Activated T-helper 17 cell treated with anti-CD3 and anti-CD28 coated beads, Interleukin-2, amount 50 U/mL, for 72 hours (primary cell): ENCODE results near the gene PRSS50. TPM values are rescaled to one million over a fixed set of nuclear protein-coding genes. Genes with fewer than 3 reads are reported as not detected.
A peak's percentile ranks its signal among the peaks of the same experiment; 100 is the strongest.

Source experiments
- ATAC-seq: fragments of 150-1000 bp; cut with Tn5 transposase; replicated peaks from 2 replicates; pipeline ENCODE4 v1.10.0; 2021; ENCODE audit warnings: mild to moderate bottlenecking, moderate library complexity
- H3K27ac Mint-ChIP-seq: one replicate; pipeline ENCODE4 v1.8.0; 2022; ENCODE audit warnings: mixed read lengths
- H3K27me3 Mint-ChIP-seq: one replicate; pipeline ENCODE4 v1.8.0; 2022; ENCODE audit warnings: mixed read lengths
- H3K36me3 Mint-ChIP-seq: one replicate; pipeline ENCODE4 v1.8.0; 2022; ENCODE audit warnings: low read depth, mild to moderate bottlenecking, mixed read lengths
- H3K4me1 Mint-ChIP-seq: one replicate; pipeline ENCODE4 v1.8.0; 2022; ENCODE audit warnings: mixed read lengths
- H3K4me3 Mint-ChIP-seq: one replicate; pipeline ENCODE4 v1.8.0; 2022; ENCODE audit warnings: mild to moderate bottlenecking, mixed read lengths
- H3K9me3 Mint-ChIP-seq: one replicate; pipeline ENCODE4 v1.8.0; 2022; ENCODE audit warnings: mixed read lengths
- total RNA-seq, 2 donors: library from RNA; stranded (reverse); gene quantifications; one replicate each; pipeline ENCODE4 v1.2.3, GENCODE V29; 2022

The PRSS50 gene
- total RNA-seq, 2 donors from 2014 or later, result 0.11 TPM; not detected in 1

- no peak for ATAC-seq
- H3K4me1 Mint-ChIP-seq, result peaks cover 7% of the 10 kb centered on the region
- no peak overlapping the region for H3K4me3 Mint-ChIP-seq
- H3K9me3 Mint-ChIP-seq, result no peaks in the 10 kb centered on the region
- H3K27ac Mint-ChIP-seq, result peak overlapping the region; percentile 55
- peaks cover 11% of the 10 kb centered on the region for H3K27me3 Mint-ChIP-seq
- no peaks in the 10 kb centered on the region for H3K36me3 Mint-ChIP-seq
Observed at GRCh38 chr3:46715507-46716175, 2.0 kb downstream of the PRSS50 start.

- no peak overlapping the region for H3K4me3 Mint-ChIP-seq
- H3K9me3 Mint-ChIP-seq, result no peaks in the 10 kb centered on the region
- H3K4me1 Mint-ChIP-seq, result peaks cover 7% of the 10 kb centered on the region
- no peak for ATAC-seq
- peak overlapping the region; percentile 46 for H3K27ac Mint-ChIP-seq
- H3K36me3 Mint-ChIP-seq, result no peaks in the 10 kb centered on the region
- peaks cover 11% of the 10 kb centered on the region for H3K27me3 Mint-ChIP-seq
Observed at GRCh38 chr3:46714728-46715506, 2.8 kb downstream of the PRSS50 start.

GRCh38 chr3:46713898-46714552 is 3.6 kb downstream of the PRSS50 start:
- peak overlapping the region; percentile 79 for H3K27ac Mint-ChIP-seq
- no peaks in the 10 kb centered on the region for H3K9me3 Mint-ChIP-seq
- peak; percentile 98 for ATAC-seq

GRCh38 chr3:46713050-46713897 is 4.4 kb downstream of the PRSS50 start:
- Mint-ChIP-seq H3K36me3 (no peaks in the 10 kb centered on the region), H3K27me3 (peaks cover 4% of the 10 kb centered on the region), H3K9me3 (no peaks in the 10 kb centered on the region), H3K27ac (peak overlapping the region; percentile 79), H3K4me3 (peak overlapping the region; percentile 50), H3K4me1 (peaks cover 7% of the 10 kb centered on the region)
- no peak for ATAC-seq

More at GRCh38 chr3:46713898-46714552, 3.6 kb downstream of the PRSS50 start:
- no peaks in the 10 kb centered on the region for H3K36me3 Mint-ChIP-seq
- H3K4me3 Mint-ChIP-seq, result peak overlapping the region; percentile 50
- H3K4me1 Mint-ChIP-seq, result peaks cover 7% of the 10 kb centered on the region
- peaks cover 6% of the 10 kb centered on the region for H3K27me3 Mint-ChIP-seq

DNA sequence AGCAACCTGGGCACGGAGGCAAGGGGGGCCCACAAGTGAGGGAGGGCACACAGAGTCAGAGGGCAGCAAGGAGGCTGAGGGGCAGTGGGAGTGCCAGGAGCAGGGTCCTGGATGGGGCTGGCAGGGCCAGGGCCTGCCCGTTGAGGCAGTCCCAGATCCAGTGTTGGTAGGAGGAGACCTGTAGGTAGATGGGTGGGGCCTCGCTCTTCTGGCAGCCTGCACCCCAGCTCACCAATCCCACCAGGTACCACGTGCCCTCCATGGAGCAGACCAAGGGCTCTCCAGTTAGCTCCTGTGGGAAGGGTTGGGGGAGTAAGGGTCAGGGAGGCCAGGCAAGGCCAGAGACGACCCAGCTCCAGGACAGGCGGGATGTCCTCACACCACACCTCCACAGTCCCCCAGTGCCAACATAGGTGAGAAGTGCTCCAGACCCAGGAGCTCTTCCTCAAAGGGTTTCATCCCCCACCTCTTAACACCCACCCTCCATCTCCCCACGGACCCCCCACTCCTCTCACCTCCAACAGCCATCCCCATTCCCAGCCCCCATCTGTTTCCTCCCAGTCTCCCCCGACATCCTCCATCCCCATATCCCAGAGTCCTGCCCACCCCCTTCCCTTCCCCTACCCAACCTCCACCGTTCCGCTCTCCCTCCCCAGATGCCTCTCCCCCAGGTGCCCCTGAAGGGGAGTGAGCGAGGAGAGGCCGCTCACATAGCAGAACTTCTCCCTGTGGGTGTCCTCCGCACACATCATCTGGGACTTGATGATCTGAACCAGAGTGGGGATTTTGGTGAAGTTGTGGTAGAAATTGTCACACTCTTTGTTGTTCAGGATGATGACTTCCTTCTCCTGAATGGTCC is 5.2 kb downstream of the PRSS50 start:
- H3K4me1 Mint-ChIP-seq, result peaks cover 7% of the 10 kb centered on the region
- no peak for ATAC-seq
- no peaks in the 10 kb centered on the region for H3K27me3 Mint-ChIP-seq
- no peak overlapping the region for H3K4me3 Mint-ChIP-seq
- no peaks in the 10 kb centered on the region for H3K36me3 Mint-ChIP-seq
- no peaks in the 10 kb centered on the region for H3K9me3 Mint-ChIP-seq
- H3K27ac Mint-ChIP-seq, result peak overlapping the region; percentile 79

DNA sequence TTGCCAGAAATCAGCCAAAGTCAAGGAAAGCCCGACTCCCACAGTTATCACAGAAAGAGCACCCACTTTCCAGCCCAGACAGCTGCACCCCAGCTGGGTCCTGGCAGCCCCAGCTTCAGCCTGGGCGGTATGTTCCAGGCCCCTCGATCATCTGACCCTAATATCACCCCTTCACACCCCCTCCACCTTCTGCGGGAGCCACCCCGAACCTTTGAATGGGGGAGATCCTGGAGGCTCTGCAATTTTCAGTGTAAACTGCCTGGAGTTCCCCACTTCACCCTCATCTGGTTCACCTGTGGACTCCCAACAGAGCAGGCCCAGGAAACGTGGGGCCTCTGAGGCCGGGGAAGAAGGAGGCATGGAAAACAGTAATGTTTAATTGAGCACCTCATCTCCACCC is 5.9 kb downstream of the PRSS50 start:
- Mint-ChIP-seq H3K9me3 (no peaks in the 10 kb centered on the region), H3K27me3 (no peaks in the 10 kb centered on the region), H3K4me3 (no peak overlapping the region), H3K4me1 (peaks cover 7% of the 10 kb centered on the region), H3K36me3 (no peaks in the 10 kb centered on the region), H3K27ac (peak overlapping the region; percentile 78)
- ATAC-seq, result no peak

- H3K9me3 Mint-ChIP-seq, result no peaks in the 10 kb centered on the region
- H3K4me1 Mint-ChIP-seq, result peaks cover 7% of the 10 kb centered on the region
- no peaks in the 10 kb centered on the region for H3K27me3 Mint-ChIP-seq
- H3K36me3 Mint-ChIP-seq, result no peaks in the 10 kb centered on the region
- H3K27ac Mint-ChIP-seq, result peak overlapping the region; percentile 78
- ATAC-seq, result no peak
- H3K4me3 Mint-ChIP-seq, result no peak overlapping the region
Observed at GRCh38 chr3:46711305-46711704, 6.4 kb downstream of the PRSS50 start.

GRCh38 chr3:46710671-46711295 is 6.9 kb downstream of the PRSS50 start:
- Mint-ChIP-seq H3K4me3 (no peak overlapping the region), H3K9me3 (no peaks in the 10 kb centered on the region), H3K27ac (peak overlapping the region; percentile 78), H3K27me3 (no peaks in the 10 kb centered on the region), H3K36me3 (no peaks in the 10 kb centered on the region), H3K4me1 (peaks cover 7% of the 10 kb centered on the region)
- no peak for ATAC-seq

- Mint-ChIP-seq H3K4me1 (peaks cover 7% of the 10 kb centered on the region), H3K9me3 (no peaks in the 10 kb centered on the region), H3K27ac (peak overlapping the region; percentile 78), H3K36me3 (no peaks in the 10 kb centered on the region), H3K27me3 (no peaks in the 10 kb centered on the region), H3K4me3 (no peak overlapping the region)
- no peak for ATAC-seq
Observed at GRCh38 chr3:46710229-46710628, 7.4 kb downstream of the PRSS50 start.

DNA sequence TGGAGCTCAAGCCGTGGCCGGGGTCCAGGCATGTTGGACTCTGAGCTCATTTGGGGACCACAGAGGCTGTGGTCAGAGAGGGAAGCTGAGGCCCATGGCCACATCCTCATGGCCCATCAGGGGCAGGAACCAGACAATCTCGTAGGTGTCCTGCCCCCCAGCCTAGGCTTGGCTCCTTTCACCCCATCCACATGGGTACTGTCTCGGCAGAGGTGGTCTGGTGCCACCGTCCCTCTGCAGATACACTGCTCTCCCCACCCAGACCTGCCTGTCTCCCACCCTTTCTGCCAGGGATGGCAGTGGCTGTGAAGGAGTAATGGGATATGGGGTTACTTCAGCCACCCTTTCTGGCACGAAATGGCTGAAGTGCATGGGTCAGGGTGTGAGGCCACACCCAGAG is 7.9 kb downstream of the PRSS50 start:
- H3K9me3 Mint-ChIP-seq, result no peaks in the 10 kb centered on the region
- H3K27ac Mint-ChIP-seq, result peak overlapping the region; percentile 81
- H3K4me3 Mint-ChIP-seq, result no peak overlapping the region
- H3K4me1 Mint-ChIP-seq, result peaks cover 7% of the 10 kb centered on the region
- ATAC-seq, result no peak
- H3K36me3 Mint-ChIP-seq, result no peaks in the 10 kb centered on the region
- H3K27me3 Mint-ChIP-seq, result no peaks in the 10 kb centered on the region

GRCh38 chr3:46709157-46709654 is 8.5 kb downstream of the PRSS50 start:
- Mint-ChIP-seq H3K36me3 (no peaks in the 10 kb centered on the region), H3K4me1 (peaks cover 7% of the 10 kb centered on the region), H3K4me3 (no peak overlapping the region), H3K27ac (peak overlapping the region; percentile 81), H3K9me3 (no peaks in the 10 kb centered on the region), H3K27me3 (no peaks in the 10 kb centered on the region)
- no peak for ATAC-seq

DNA sequence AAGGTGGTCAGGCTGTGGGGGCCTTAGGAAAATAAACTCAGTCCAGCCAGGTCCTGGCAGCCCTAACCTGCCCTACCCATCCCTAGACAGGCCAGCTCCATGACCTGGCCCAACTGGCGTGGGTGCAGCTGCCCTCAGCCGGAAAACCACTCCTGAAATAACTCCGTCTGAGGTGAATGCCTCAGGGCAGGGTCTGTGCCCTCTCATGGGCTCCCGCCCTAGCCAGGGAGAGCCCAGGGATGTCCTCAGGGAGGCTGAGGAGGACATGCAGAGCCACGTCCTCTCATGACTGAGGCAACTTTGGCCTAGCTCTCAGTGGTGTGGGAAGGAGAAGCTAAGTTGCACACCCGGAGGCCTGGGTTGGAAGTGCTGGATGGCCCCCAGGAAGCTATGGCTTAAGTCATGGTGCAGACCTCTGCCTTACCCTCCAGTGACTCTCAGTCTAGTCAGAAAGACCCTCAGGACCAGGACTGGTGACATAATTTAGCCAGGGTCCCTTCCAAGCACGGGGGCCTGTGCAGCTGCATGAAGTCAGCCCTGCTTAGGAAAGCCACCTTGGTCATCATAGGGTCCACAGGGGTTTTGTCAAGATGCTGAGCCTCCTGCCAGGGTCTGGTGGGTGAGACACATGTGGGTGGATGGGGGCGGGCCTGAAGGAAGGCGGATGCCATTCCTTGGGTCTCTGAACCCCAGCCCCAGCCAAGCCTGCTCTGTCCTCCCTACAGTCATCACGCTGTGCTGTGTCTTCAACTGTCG is 9.1 kb downstream of the PRSS50 start:
- ATAC-seq, result no peak
- no peak overlapping the region for H3K4me3 Mint-ChIP-seq
- H3K27ac Mint-ChIP-seq, result peak overlapping the region; percentile 81
- H3K27me3 Mint-ChIP-seq, result no peaks in the 10 kb centered on the region
- no peaks in the 10 kb centered on the region for H3K9me3 Mint-ChIP-seq
- no peaks in the 10 kb centered on the region for H3K36me3 Mint-ChIP-seq
- H3K4me1 Mint-ChIP-seq, result peaks cover 7% of the 10 kb centered on the region
